ENCODE results near the gene IGFL4. TPM values are rescaled to one million over a fixed set of nuclear protein-coding genes. Genes with fewer than 3 reads are reported as not detected.
A peak's percentile ranks its signal among the peaks of the same experiment; 100 is the strongest.

IGFL4 gene
- total and polyA plus RNA-seq, 9 of the 15 experiments (the other 6 are each of a cell fraction or from before 2014, with no cell fraction given), result not detected

DNA sequence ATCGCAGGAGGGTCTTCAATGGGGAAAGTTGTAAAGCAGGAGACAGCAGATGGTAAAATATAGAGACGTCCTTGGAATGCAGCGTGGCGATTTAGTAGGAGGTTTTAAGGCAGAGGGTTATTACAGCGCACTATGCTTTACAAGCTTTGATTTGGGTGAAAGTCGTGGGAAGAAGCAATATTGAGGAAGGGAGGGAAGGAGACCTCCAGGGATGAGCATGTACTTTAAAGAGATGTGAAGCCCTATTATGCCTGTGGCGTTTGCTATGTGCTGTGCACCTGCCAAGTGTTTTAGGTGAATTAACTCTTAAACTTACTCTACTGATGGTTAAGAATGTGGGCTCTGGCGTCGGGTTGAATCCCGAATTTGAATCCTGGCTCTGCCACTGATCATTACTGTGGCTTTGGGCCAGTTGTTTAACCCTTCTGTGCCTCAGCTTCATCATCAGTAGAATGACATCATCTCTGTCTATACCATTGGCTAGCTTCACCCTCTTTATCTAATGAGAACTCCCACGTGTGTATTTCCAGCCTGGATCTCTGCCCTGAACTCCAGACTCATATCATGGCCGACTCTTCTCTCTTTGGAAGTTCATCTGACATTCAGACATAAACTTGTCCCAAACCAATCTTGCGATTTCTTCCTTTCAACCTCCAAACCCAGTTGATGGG lies 45.0 kb downstream of the IGFL4 start (continued):
- TF ChIP-seq, protein P1, sequence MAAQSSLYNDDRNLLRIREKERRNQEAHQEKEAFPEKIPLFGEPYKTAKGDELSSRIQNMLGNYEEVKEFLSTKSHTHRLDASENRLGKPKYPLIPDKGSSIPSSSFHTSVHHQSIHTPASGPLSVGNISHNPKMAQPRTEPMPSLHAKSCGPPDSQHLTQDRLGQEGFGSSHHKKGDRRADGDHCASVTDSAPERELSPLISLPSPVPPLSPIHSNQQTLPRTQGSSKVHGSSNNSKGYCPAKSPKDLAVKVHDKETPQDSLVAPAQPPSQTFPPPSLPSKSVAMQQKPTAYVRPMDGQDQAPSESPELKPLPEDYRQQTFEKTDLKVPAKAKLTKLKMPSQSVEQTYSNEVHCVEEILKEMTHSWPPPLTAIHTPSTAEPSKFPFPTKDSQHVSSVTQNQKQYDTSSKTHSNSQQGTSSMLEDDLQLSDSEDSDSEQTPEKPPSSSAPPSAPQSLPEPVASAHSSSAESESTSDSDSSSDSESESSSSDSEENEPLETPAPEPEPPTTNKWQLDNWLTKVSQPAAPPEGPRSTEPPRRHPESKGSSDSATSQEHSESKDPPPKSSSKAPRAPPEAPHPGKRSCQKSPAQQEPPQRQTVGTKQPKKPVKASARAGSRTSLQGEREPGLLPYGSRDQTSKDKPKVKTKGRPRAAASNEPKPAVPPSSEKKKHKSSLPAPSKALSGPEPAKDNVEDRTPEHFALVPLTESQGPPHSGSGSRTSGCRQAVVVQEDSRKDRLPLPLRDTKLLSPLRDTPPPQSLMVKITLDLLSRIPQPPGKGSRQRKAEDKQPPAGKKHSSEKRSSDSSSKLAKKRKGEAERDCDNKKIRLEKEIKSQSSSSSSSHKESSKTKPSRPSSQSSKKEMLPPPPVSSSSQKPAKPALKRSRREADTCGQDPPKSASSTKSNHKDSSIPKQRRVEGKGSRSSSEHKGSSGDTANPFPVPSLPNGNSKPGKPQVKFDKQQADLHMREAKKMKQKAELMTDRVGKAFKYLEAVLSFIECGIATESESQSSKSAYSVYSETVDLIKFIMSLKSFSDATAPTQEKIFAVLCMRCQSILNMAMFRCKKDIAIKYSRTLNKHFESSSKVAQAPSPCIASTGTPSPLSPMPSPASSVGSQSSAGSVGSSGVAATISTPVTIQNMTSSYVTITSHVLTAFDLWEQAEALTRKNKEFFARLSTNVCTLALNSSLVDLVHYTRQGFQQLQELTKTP (IDR thresholded peaks at IDR 0.05; ENCODE audit: low read depth in 1 of 2, partially characterized antibody in 2 of 2), result peak in 1 of 2 experiments; percentile 4
- peak; percentile 24 for TF ChIP-seq SAP30 (IDR thresholded peaks at IDR 0.05; ENCODE audit: borderline replicate concordance, insufficient read depth, low read depth, low read length, poor library complexity, severe bottlenecking)
- TF ChIP-seq RB1 (IDR thresholded peaks at IDR 0.05; ENCODE audit: low read depth), result no peak
- TF ChIP-seq PRPF4 (IDR thresholded peaks at IDR 0.05; ENCODE audit: insufficient read depth, low read depth, low read length, poor library complexity, severe bottlenecking), result no peak
- TF ChIP-seq ZNF589 (CRISPR knock-in tag; IDR thresholded peaks at IDR 0.05; ENCODE audit: low read depth), result 0 out of 2 replicates have a peak, but pooled peaks have one; percentile 37
- TF ChIP-seq FOXK1 (CRISPR knock-in tag; IDR thresholded peaks at IDR 0.05; ENCODE audit: borderline replicate concordance), result 0 out of 2 replicates have a peak, but pooled peaks have one; percentile 31
- peak; percentile 6; the same call in 1 of the 2 replicates for TF ChIP-seq EP400 (IDR thresholded peaks at IDR 0.05)
- no peak for TF ChIP-seq SMC3 (conservative IDR thresholded peaks at IDR 0.05; ENCODE audit: insufficient read depth, low read depth, low read length)
- no peak for TF ChIP-seq NELFE (IDR thresholded peaks at IDR 0.05; ENCODE audit: insufficient read depth, insufficient read length)
- no peak; the same call in 1 of the 2 replicates for TF ChIP-seq TAF7 (tag; IDR thresholded peaks at IDR 0.05)
- no peak for TF ChIP-seq SRSF7 (optimal IDR thresholded peaks at IDR 0.05; ENCODE audit: low read depth, low read length)
- no peak for TF ChIP-seq NEUROD1 (IDR thresholded peaks at IDR 0.05; ENCODE audit: borderline replicate concordance, low read depth, low read length, partially characterized antibody)
- no peak for TF ChIP-seq BRCA1 (IDR thresholded peaks at IDR 0.05)
- TF ChIP-seq BRCA1 (CRISPR knock-in tag; IDR thresholded peaks at IDR 0.05), result no peak
- no peak for TF ChIP-seq TSHZ1 (CRISPR knock-in tag; IDR thresholded peaks at IDR 0.05)
- TF ChIP-seq ZZZ3 (IDR thresholded peaks at IDR 0.05), result no peak
- peak; percentile 8; the same call in 1 of the 2 replicates for TF ChIP-seq MIER1 (IDR thresholded peaks at IDR 0.05; ENCODE audit: low read depth)
